DOHH2 (cell line): ENCODE results near the gene PHF2.

Experiments used
- EZH2phosphoT487 ChIP-seq: fragments of 200-600 bp; sonication (generic); IDR thresholded peaks from 2 replicates; pipeline ENCODE4 v1.6.1; 2017; ENCODE audit warnings: borderline replicate concordance, mild to moderate bottlenecking, antibody characterized with exemption, low read length, moderate library complexity, mixed read lengths
- TF ChIP-seq, protein P1 (sequence below): fragments of 200-600 bp; sonication (generic); IDR thresholded peaks from one replicate; pipeline ENCODE4 v1.5.1; 2014; ENCODE audit warnings: antibody characterized with exemption, mild to moderate bottlenecking, low read depth, low read length; ENCODE audit not compliant: poor library complexity, severe bottlenecking

DNA sequence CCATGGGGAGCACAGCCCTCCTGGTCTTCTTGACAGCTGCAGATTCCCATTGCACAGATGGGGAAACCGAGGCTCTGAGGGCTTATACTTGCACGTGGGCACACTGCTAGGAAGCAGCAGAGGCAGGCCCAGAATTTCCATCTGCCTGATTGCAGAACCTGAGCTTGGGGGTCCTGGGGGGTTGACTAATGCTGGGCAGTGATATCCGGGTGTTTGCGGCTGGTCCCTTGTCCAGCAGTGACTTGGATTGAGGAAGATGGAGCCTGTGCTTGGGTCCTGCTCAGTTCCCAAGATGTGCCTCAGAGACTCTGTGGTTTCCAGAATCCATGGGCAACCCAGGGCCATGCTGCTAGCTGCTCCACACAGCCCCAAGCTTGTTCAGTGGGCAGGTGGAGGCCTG, 91.2 kb downstream of the PHF2 start:
- TF ChIP-seq, protein P1, sequence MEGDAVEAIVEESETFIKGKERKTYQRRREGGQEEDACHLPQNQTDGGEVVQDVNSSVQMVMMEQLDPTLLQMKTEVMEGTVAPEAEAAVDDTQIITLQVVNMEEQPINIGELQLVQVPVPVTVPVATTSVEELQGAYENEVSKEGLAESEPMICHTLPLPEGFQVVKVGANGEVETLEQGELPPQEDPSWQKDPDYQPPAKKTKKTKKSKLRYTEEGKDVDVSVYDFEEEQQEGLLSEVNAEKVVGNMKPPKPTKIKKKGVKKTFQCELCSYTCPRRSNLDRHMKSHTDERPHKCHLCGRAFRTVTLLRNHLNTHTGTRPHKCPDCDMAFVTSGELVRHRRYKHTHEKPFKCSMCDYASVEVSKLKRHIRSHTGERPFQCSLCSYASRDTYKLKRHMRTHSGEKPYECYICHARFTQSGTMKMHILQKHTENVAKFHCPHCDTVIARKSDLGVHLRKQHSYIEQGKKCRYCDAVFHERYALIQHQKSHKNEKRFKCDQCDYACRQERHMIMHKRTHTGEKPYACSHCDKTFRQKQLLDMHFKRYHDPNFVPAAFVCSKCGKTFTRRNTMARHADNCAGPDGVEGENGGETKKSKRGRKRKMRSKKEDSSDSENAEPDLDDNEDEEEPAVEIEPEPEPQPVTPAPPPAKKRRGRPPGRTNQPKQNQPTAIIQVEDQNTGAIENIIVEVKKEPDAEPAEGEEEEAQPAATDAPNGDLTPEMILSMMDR, result no peak
- TF ChIP-seq EZH2phosphoT487, result no peak
